WI38 (cell line): ENCODE data around the gene DGAT2.

Experiments used
- H3K4me3 ChIP-seq: 2 replicates; pipeline ENCODE4 v1.5.1; 2011; ENCODE audit warnings: low read depth, mild to moderate bottlenecking, control low read depth, low read length
- CTCF ChIP-seq: IDR thresholded peaks from 2 replicates; pipeline ENCODE4 v1.5.1; 2012; ENCODE audit warnings: low read depth, mild to moderate bottlenecking, control low read depth, low read length

Gene DGAT2

DNA sequence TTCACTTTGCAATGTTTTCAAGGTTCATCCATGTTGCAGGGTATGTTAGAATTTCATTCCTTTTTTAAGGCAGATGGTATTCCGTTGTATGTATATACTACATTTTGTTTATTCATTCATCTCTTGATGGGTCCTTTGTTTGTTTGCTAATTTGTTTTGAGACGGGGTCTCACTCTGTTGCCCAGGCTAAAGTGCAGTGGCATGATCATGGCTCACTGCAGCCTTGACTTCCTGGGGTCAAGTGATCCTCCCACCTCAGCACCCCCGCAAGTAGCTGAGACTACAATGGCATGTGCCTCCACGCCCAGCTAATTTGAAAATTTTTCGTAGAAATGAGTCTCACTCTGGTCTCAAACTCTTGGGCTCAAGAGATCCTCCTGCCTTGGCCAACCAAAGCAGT, 52.6 kb downstream of the DGAT2 start:
- TF ChIP-seq CTCF: no peak
- H3K4me3 ChIP-seq: no peak overlapping the region

GRCh38 chr11:75822541-75822940, 54.0 kb downstream of the DGAT2 start:
- no peak for TF ChIP-seq CTCF

GRCh38 chr11:75823415-75823814, 54.8 kb downstream of the DGAT2 start:
- TF ChIP-seq CTCF: no peak
- no peak overlapping the region for H3K4me3 ChIP-seq

More at GRCh38 chr11:75822541-75822940, 54.0 kb downstream of the DGAT2 start:
- H3K4me3 ChIP-seq: no peak overlapping the region

DNA sequence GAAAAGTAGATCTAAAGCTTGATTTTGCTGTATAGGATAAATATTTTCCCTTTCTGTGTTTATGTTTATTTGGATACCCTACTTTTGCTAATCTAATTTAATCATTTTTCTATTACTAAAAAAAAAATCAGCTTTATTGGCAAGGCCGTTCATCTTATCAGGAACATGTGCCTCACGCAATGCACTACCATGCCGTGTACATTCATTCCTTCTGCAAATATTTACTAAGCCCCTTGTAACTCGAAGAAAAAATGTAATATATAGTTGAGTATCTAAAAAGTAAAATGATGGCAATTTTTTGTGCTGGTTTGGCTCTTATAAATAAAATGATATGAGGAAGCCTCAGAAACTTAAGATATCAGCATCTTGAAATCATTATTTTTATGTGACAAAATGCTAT, 55.4 kb downstream of the DGAT2 start:
- TF ChIP-seq CTCF: no peak
- no peak overlapping the region for H3K4me3 ChIP-seq

- no peak for TF ChIP-seq CTCF
- no peak overlapping the region for H3K4me3 ChIP-seq
Measured at GRCh38 chr11:75826461-75827230, 58.1 kb downstream of the DGAT2 start.

GRCh38 chr11:75827562-75827961, 59.0 kb downstream of the DGAT2 start:
- no peak for TF ChIP-seq CTCF
- H3K4me3 ChIP-seq: no peak overlapping the region

DNA sequence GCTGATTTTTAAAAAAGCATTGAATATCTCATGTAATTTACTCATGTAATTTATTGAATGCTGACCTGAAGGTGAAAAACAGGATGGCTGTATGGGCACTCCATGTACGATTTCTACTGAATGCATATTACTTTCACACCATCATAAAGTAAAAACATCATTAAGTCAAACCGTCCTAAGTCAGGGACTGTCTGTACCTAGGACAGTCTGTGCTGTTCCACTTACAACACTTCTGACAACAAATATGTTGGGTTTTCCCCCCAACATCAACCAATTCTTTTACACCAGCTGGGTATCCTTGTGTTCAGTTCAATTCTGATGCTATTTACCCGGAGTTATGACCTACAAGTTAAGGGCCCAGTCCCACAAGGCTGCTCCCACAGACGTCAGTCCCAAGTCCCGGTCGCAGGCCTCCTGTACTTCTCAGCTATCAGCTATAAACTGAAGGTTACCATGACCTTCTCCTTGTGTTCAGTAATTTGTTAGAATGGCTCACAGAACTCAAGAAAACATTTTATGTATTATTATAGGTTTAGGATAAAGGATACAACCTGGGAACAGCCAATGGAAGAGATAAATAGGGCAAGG, 63.4 kb downstream of the DGAT2 start:
- no peak for TF ChIP-seq CTCF
- H3K4me3 ChIP-seq: no peak overlapping the region
